Measurements from ENCODE around the gene PRR23E. TPM values are rescaled to one million over a fixed set of nuclear protein-coding genes. Genes with fewer than 3 reads are reported as not detected.

Gene PRR23E
- polyA plus RNA-seq, 1 of the 3 experiments (the other 2 are of a cell fraction): not detected

DNA sequence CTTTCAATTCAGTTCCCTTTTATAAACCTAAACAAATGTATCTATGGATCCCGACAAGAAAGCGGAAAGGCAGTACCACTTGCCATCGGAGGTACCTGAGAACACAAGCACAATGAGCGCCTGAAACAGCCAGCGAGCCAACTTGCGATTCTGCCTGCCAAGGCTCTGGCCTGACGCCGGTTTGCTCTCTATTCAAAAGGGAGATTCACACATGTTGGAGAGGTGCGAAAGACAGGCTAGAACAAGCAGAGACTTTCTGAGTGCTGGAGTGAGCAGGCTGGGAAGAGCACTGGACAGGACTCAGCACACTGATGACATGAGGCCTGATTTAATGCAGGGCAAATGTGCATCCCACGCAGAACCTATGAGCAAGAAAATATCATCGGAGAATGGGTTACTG is 17.7 kb upstream of the PRR23E start (continued):
- TF ChIP-seq, protein P1, sequence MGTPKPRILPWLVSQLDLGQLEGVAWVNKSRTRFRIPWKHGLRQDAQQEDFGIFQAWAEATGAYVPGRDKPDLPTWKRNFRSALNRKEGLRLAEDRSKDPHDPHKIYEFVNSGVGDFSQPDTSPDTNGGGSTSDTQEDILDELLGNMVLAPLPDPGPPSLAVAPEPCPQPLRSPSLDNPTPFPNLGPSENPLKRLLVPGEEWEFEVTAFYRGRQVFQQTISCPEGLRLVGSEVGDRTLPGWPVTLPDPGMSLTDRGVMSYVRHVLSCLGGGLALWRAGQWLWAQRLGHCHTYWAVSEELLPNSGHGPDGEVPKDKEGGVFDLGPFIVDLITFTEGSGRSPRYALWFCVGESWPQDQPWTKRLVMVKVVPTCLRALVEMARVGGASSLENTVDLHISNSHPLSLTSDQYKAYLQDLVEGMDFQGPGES (IDR thresholded peaks at IDR 0.05; ENCODE audit: low read depth, low read length): no peak
- no peak for TF ChIP-seq SIN3A (IDR thresholded peaks at IDR 0.05; ENCODE audit: borderline replicate concordance, low read depth, low read length)
- TF ChIP-seq, protein P2, sequence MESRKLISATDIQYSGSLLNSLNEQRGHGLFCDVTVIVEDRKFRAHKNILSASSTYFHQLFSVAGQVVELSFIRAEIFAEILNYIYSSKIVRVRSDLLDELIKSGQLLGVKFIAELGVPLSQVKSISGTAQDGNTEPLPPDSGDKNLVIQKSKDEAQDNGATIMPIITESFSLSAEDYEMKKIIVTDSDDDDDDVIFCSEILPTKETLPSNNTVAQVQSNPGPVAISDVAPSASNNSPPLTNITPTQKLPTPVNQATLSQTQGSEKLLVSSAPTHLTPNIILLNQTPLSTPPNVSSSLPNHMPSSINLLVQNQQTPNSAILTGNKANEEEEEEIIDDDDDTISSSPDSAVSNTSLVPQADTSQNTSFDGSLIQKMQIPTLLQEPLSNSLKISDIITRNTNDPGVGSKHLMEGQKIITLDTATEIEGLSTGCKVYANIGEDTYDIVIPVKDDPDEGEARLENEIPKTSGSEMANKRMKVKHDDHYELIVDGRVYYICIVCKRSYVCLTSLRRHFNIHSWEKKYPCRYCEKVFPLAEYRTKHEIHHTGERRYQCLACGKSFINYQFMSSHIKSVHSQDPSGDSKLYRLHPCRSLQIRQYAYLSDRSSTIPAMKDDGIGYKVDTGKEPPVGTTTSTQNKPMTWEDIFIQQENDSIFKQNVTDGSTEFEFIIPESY (IDR thresholded peaks at IDR 0.05; ENCODE audit: borderline replicate concordance, low read depth): no peak
- TF ChIP-seq, protein P3, sequence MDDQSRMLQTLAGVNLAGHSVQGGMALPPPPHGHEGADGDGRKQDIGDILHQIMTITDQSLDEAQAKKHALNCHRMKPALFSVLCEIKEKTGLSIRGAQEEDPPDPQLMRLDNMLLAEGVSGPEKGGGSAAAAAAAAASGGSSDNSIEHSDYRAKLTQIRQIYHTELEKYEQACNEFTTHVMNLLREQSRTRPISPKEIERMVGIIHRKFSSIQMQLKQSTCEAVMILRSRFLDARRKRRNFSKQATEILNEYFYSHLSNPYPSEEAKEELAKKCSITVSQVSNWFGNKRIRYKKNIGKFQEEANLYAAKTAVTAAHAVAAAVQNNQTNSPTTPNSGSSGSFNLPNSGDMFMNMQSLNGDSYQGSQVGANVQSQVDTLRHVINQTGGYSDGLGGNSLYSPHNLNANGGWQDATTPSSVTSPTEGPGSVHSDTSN (IDR thresholded peaks at IDR 0.05): no peak

DNA sequence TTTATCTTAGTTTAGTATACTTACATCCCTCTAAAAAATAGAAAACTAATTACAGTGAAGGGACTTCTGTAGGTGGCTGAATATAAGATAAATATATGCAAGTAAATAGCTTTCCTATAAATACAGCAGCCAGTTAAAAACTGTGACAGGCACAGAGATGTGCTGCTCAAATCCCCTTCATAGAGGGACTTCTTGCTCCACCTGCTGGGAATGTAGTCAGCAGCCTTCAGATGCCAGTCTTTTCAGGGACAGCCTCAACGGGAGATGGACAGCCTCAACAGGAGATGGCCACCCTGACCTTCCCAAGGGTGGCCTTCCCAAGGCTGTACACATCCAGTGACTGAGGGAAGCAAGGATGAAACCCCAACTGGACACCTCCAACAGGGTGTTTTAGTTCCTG is 15.7 kb upstream of the PRR23E start:
- Histone ChIP-seq H2AFZ (ENCODE audit: low read depth) (no peak overlapping the region), H3K4me2 (no peak overlapping the region), H4K20me1 (ENCODE audit: insufficient read depth) (no peaks in the 10 kb centered on the region), H3K9me3 (peaks cover 12% of the 10 kb centered on the region; the same call in 1 of the 2 replicates), H3K27ac (ENCODE audit: low read depth in 2 of 2, low read length in 1 of 2) (no peak overlapping the region), H3K27me3 (ENCODE audit: insufficient read depth) (no peaks in the 10 kb centered on the region), H3K4me3 (ENCODE audit: low read depth in 2 of 2, low read length in 1 of 2) (no peak overlapping the region), H3K36me3 (replicated peaks in 1 of 2; ENCODE audit: control insufficient read depth in 1 of 2, insufficient read depth in 2 of 2, low read length in 1 of 2) (peaks cover 0 to 3% of the 10 kb centered on the region in 2 experiments), H3K9me2 (no peaks in the 10 kb centered on the region), H3K79me2 (ENCODE audit: insufficient read depth) (no peaks in the 10 kb centered on the region), H3K4me1 (ENCODE audit: control insufficient read depth in 1 of 2, insufficient read depth in 2 of 2, low read depth in 1 of 2, low read length in 1 of 2) (peaks cover 12 to 47% of the 10 kb centered on the region in 2 experiments), H3F3A (replicated peaks; ENCODE audit: insufficient read depth) (peaks cover 14% of the 10 kb centered on the region), H3K9ac (no peak overlapping the region)
- ChIA-PET POLR2A (no interaction called here), CTCF (no interaction called here)
- DNase-seq: no peak
- WGBS (ENCODE audit: low lambda C conversion rate): 100% methylated on average over 1 of the region's 1 CpG
- TF ChIP-seq NRF1 (IDR thresholded peaks at IDR 0.05; ENCODE audit: low read depth, low read length): no peak
- no peak for TF ChIP-seq RAD21 (IDR thresholded peaks at IDR 0.05; ENCODE audit: low read length)
- TF ChIP-seq RCOR1 (IDR thresholded peaks at IDR 0.05; ENCODE audit: low read length): no peak
- no peak for TF ChIP-seq POLR2AphosphoS5 (IDR thresholded peaks at IDR 0.05; ENCODE audit: low read depth, low read length)
- TF ChIP-seq TCF12 (IDR thresholded peaks at IDR 0.05): no peak
- no peak for TF ChIP-seq TEAD4 (IDR thresholded peaks at IDR 0.05; ENCODE audit: borderline replicate concordance, insufficient read depth)
- no peak for TF ChIP-seq CHD2 (IDR thresholded peaks at IDR 0.05; ENCODE audit: low read length, partially characterized antibody)
- TF ChIP-seq JUND (IDR thresholded peaks at IDR 0.05): no peak
- TF ChIP-seq ELF1 (IDR thresholded peaks at IDR 0.05): no peak
- TF ChIP-seq, protein P4, sequence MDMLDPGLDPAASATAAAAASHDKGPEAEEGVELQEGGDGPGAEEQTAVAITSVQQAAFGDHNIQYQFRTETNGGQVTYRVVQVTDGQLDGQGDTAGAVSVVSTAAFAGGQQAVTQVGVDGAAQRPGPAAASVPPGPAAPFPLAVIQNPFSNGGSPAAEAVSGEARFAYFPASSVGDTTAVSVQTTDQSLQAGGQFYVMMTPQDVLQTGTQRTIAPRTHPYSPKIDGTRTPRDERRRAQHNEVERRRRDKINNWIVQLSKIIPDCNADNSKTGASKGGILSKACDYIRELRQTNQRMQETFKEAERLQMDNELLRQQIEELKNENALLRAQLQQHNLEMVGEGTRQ (IDR thresholded peaks at IDR 0.05; ENCODE audit: borderline replicate concordance, low read depth, low read length): no peak
- no peak for TF ChIP-seq RXRA (IDR thresholded peaks at IDR 0.05; ENCODE audit: borderline replicate concordance, low read depth)
- no peak for TF ChIP-seq FOXJ3 (CRISPR knock-in tag; IDR thresholded peaks at IDR 0.05)
- TF ChIP-seq EP300 (IDR thresholded peaks at IDR 0.05; ENCODE audit: borderline replicate concordance in 1 of 2, low read depth in 1 of 2, low read length in 1 of 2): no peak
- no peak for TF ChIP-seq MXI1 (IDR thresholded peaks at IDR 0.05; ENCODE audit: low read depth, low read length)
- TF ChIP-seq, protein P5, sequence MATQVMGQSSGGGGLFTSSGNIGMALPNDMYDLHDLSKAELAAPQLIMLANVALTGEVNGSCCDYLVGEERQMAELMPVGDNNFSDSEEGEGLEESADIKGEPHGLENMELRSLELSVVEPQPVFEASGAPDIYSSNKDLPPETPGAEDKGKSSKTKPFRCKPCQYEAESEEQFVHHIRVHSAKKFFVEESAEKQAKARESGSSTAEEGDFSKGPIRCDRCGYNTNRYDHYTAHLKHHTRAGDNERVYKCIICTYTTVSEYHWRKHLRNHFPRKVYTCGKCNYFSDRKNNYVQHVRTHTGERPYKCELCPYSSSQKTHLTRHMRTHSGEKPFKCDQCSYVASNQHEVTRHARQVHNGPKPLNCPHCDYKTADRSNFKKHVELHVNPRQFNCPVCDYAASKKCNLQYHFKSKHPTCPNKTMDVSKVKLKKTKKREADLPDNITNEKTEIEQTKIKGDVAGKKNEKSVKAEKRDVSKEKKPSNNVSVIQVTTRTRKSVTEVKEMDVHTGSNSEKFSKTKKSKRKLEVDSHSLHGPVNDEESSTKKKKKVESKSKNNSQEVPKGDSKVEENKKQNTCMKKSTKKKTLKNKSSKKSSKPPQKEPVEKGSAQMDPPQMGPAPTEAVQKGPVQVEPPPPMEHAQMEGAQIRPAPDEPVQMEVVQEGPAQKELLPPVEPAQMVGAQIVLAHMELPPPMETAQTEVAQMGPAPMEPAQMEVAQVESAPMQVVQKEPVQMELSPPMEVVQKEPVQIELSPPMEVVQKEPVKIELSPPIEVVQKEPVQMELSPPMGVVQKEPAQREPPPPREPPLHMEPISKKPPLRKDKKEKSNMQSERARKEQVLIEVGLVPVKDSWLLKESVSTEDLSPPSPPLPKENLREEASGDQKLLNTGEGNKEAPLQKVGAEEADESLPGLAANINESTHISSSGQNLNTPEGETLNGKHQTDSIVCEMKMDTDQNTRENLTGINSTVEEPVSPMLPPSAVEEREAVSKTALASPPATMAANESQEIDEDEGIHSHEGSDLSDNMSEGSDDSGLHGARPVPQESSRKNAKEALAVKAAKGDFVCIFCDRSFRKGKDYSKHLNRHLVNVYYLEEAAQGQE (IDR thresholded peaks at IDR 0.05; ENCODE audit: low read depth, low read length): no peak
- TF ChIP-seq, protein P6, sequence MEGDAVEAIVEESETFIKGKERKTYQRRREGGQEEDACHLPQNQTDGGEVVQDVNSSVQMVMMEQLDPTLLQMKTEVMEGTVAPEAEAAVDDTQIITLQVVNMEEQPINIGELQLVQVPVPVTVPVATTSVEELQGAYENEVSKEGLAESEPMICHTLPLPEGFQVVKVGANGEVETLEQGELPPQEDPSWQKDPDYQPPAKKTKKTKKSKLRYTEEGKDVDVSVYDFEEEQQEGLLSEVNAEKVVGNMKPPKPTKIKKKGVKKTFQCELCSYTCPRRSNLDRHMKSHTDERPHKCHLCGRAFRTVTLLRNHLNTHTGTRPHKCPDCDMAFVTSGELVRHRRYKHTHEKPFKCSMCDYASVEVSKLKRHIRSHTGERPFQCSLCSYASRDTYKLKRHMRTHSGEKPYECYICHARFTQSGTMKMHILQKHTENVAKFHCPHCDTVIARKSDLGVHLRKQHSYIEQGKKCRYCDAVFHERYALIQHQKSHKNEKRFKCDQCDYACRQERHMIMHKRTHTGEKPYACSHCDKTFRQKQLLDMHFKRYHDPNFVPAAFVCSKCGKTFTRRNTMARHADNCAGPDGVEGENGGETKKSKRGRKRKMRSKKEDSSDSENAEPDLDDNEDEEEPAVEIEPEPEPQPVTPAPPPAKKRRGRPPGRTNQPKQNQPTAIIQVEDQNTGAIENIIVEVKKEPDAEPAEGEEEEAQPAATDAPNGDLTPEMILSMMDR (IDR thresholded peaks at IDR 0.05): no peak
- no peak for TF ChIP-seq TAF1 (IDR thresholded peaks at IDR 0.05; ENCODE audit: borderline replicate concordance, low read depth, low read length)
- no peak for TF ChIP-seq RFX5 (IDR thresholded peaks at IDR 0.05; ENCODE audit: low read length)

All from SK-N-SH (cell line).